Endothelial cell of umbilical vein (primary cell): Measurements from ENCODE around the gene NFATC2. TPM values are rescaled to one million over a fixed set of nuclear protein-coding genes. Genes with fewer than 3 reads are reported as not detected.

Experiments
- BruUV-seq: library from RNA; stranded (reverse); fragments of 400-500 nt; replicated peaks from 2 replicates; lab custom pipeline; 2021; lab: Mats Ljungman, UMichigan
- CTCF ChIA-PET: fragments of 300-600, 350-600 bp; sonication (Branson Sonifier 250); formaldehyde crosslinking; loops from one replicate; lab custom pipeline; 2021; ENCODE audit warnings: antibody characterized with exemption, inconsistent platforms; lab: Charles Lee
- POLR2A ChIA-PET: fragments of 300-600, 350-600 bp; sonication (Branson Sonifier 250); formaldehyde crosslinking; loops from one replicate; lab custom pipeline; 2021; ENCODE audit warnings: antibody characterized with exemption, inconsistent platforms; lab: Charles Lee
- DNase-seq: peaks from one replicate; pipeline ENCODE4 v3.0.0-alpha.2; 2011; ENCODE audit warnings: low read depth, low spot score
- FAIRE-seq: peaks from 2 replicates; lab custom pipeline; 2011; peaks lifted over from hg19 to GRCh38; lab: Jason Lieb, UNC
- H2AFZ ChIP-seq: 2 replicates; pipeline ENCODE4 v1.6.0; 2012; ENCODE audit warnings: low read depth, low read length, control low read depth, inconsistent platforms
- H3K27ac ChIP-seq: 2 replicates; pipeline ENCODE4 v1.5.1; 2011; ENCODE audit warnings: low read depth, mild to moderate bottlenecking, control low read depth, low read length, moderate library complexity; ENCODE audit not compliant: insufficient read depth
- H3K27me3 ChIP-seq, 2 experiments: 2 replicates each; pipeline versions ENCODE4 v1.6.0 to v1.6.1; 2011; ENCODE audit warnings: low read length in 2 of 2, mixed read lengths in 1 of 2; ENCODE audit not compliant: control insufficient read depth in 2 of 2, insufficient read depth in 2 of 2
- H3K36me3 ChIP-seq, 2 experiments: 2 replicates in 1 of 2; 3 replicates in 1 of 2; pipeline ENCODE4 v1.5.1; 2011; ENCODE audit warnings: low read length in 2 of 2, mild to moderate bottlenecking in 1 of 2, moderate library complexity in 1 of 2; ENCODE audit not compliant: control insufficient read depth in 2 of 2, insufficient read depth in 2 of 2; ENCODE audit errors: extremely low read depth in 1 of 2
- H3K4me1 ChIP-seq: 3 replicates; pipeline ENCODE4 v1.5.1; 2011; ENCODE audit warnings: mild to moderate bottlenecking, low read length; ENCODE audit not compliant: control insufficient read depth, insufficient read depth; ENCODE audit errors: extremely low read depth
- H3K4me2 ChIP-seq: 2 replicates; pipeline ENCODE4 v1.6.1; 2011; ENCODE audit warnings: low read length, control low read depth, mixed read lengths; ENCODE audit not compliant: insufficient read depth
- H3K4me3 ChIP-seq, 3 experiments: fragments of 200-600 bp in 1 of 3; sonication (generic), shearing (Covaris generic) in 1 of 3; replicated peaks in 1 of 3; 2 replicates each; pipeline ENCODE4 v1.5.1; 2011 to 2016; ENCODE audit warnings: control low read depth in 3 of 3, low read length in 3 of 3, mild to moderate bottlenecking in 2 of 3, inconsistent platforms in 1 of 3, low read depth in 1 of 3, moderate library complexity in 1 of 3; ENCODE audit not compliant: insufficient read depth in 1 of 3
- H3K79me2 ChIP-seq: 2 replicates; pipeline ENCODE4 v1.6.0; 2012; ENCODE audit warnings: low read length, inconsistent platforms; ENCODE audit not compliant: control insufficient read depth, insufficient read depth
- H3K9ac ChIP-seq: replicated peaks from 2 replicates; pipeline ENCODE3; 2011; ENCODE audit warnings: low read length, control low read depth; ENCODE audit not compliant: insufficient read depth; ENCODE audit errors: extremely low read depth
- H3K9me1 ChIP-seq: replicated peaks from 3 replicates; pipeline ENCODE4 v1.6.0; 2011; ENCODE audit warnings: mild to moderate bottlenecking, low read length; ENCODE audit not compliant: control insufficient read depth, insufficient read depth; ENCODE audit errors: extremely low read depth
- H3K9me3 ChIP-seq: replicated peaks from 2 replicates; pipeline ENCODE4 v1.5.1; 2012; ENCODE audit warnings: low read length, inconsistent platforms; ENCODE audit not compliant: control insufficient read depth, insufficient read depth
- H4K20me1 ChIP-seq: replicated peaks from 2 replicates; pipeline ENCODE3; 2011; ENCODE audit warnings: mild to moderate bottlenecking, low read length; ENCODE audit not compliant: control insufficient read depth, insufficient read depth; ENCODE audit errors: extremely low read depth
- CTCF ChIP-seq, 2 donors: IDR thresholded peaks; 1 replicate in 1 of 2; 2 replicates in 1 of 2; pipeline ENCODE4 v1.5.1; 2011; ENCODE audit warnings: low read length in 2 of 2, mild to moderate bottlenecking in 2 of 2, moderate library complexity in 2 of 2, control low read depth in 1 of 2, inconsistent platforms in 1 of 2, low read depth in 1 of 2; ENCODE audit not compliant: insufficient read depth in 1 of 2; ENCODE audit errors: extremely low read depth in 1 of 2
- EZH2 ChIP-seq: IDR thresholded peaks from 2 replicates; pipeline ENCODE4 v1.6.1; 2012; ENCODE audit warnings: borderline replicate concordance, low read depth, mild to moderate bottlenecking, moderate library complexity, low read length, inconsistent platforms; ENCODE audit not compliant: severe bottlenecking
- FOS ChIP-seq: IDR thresholded peaks from 2 replicates; pipeline ENCODE4 v1.6.1; 2011; ENCODE audit warnings: mild to moderate bottlenecking, low read length, moderate library complexity, borderline replicate concordance; ENCODE audit not compliant: insufficient read depth
- GATA2 ChIP-seq: IDR thresholded peaks from 2 replicates; pipeline ENCODE4 v1.7.0; 2011; ENCODE audit warnings: low read depth, mild to moderate bottlenecking, moderate library complexity, mixed read lengths, low read length; ENCODE audit not compliant: insufficient read length, insufficient read depth
- JUN ChIP-seq: IDR thresholded peaks from 2 replicates; pipeline ENCODE4 v1.6.1; 2011; ENCODE audit warnings: borderline replicate concordance, low read depth; ENCODE audit not compliant: insufficient read length, insufficient read depth
- MAX ChIP-seq: IDR thresholded peaks from 2 replicates; pipeline ENCODE4 v1.6.1; 2011; ENCODE audit not compliant: insufficient read depth, insufficient read length
- MYC ChIP-seq: IDR thresholded peaks from one replicate; pipeline ENCODE4 v1.6.1; 2011; ENCODE audit warnings: mild to moderate bottlenecking, low read depth, low read length
- POLR2A ChIP-seq: IDR thresholded peaks from 2 replicates; pipeline ENCODE4 v1.6.1; 2012; ENCODE audit warnings: low read depth, mild to moderate bottlenecking, control low read depth, low read length
- POLR2AphosphoS5 ChIP-seq: IDR thresholded peaks from 2 replicates; pipeline ENCODE4 v1.6.1; 2012; ENCODE audit warnings: low read depth, mild to moderate bottlenecking, control low read depth, low read length, moderate library complexity; ENCODE audit not compliant: insufficient read depth
- dilution Hi-C: fragments of 300-500 bp; cut with MboI; formaldehyde crosslinking; loops from one replicate; pipeline ENCODE4 v1.15.0; 2019; ENCODE audit warnings: low sequenced_read_pairs; ENCODE audit not compliant: extremely low pct_ligation_motif_present
- intact Hi-C: fragments of 100-400 bp; cut with micrococcal nuclease; formaldehyde crosslinking; loops from one replicate; pipeline ENCODE4 v1.10.0; 2022
- polyA plus RNA-seq, 4 experiments: library from polyadenylated mRNA; depleted of rRNA in 3 of 4; stranded (reverse) in 3 of 4; unstranded in 1 of 4; fragments of >200 nt; gene quantifications; 2 replicates each; pipeline versions ENCODE4 v1.2.1 to v1.2.3, GENCODE V29; 2011 to 2012; ENCODE audit warnings: missing spikeins in 1 of 4
- total RNA-seq: library from RNA; stranded (reverse); gene quantifications from 2 replicates; pipeline ENCODE4 v1.2.3, GENCODE V29; 2021

The NFATC2 gene
- total and polyA plus RNA-seq, 2 donors (not counting 3 experiments of a cell fraction or from before 2014, with no cell fraction given), result 3.1 to 13.0 TPM

GRCh38 chr20:51577432-51578144 is 35.1 kb upstream of the NFATC2 start:
- Histone ChIP-seq H3K9me3 (no peaks in the 10 kb centered on the region), H4K20me1 (no peaks in the 10 kb centered on the region), H3K9me1 (no peaks in the 10 kb centered on the region), H3K27me3 (peaks cover 0 to 5% of the 10 kb centered on the region in 2 experiments), H3K27ac (no peak overlapping the region), H2AFZ (no peak overlapping the region), H3K4me1 (no peaks in the 10 kb centered on the region), H3K9ac (no peak overlapping the region), H3K4me2 (no peak overlapping the region), H3K36me3 (no peaks in the 10 kb centered on the region), H3K79me2 (no peaks in the 10 kb centered on the region), H3K4me3 (no peak overlapping the region)
- no TSS peak for BruUV-seq
- ChIA-PET POLR2A (no interaction called here), CTCF (interaction anchor here (0.6 to 5.7 kb wide), 3 partner anchors 17 to 205 kb away, joined by 3 to 32 read pairs (median 4); no protein-coding TSS in a partner anchor)
- no peak for TF ChIP-seq CTCF (IDR thresholded peaks at IDR 0.05; ENCODE audit: extremely low read depth in 1 of 2, insufficient read depth in 1 of 2, low read depth in 1 of 2, low read length in 2 of 2)
- no peak for TF ChIP-seq EZH2
- TF ChIP-seq GATA2, result no peak
- no peak for TF ChIP-seq POLR2A
- no peak for TF ChIP-seq MAX
- no peak for TF ChIP-seq MYC
- no peak for TF ChIP-seq JUN
- TF ChIP-seq FOS, result no peak
- no peak for TF ChIP-seq POLR2AphosphoS5
- FAIRE-seq (no peak), DNase-seq (no peak)
- intact Hi-C loops (no loop called here), dilution Hi-C loops (loop anchor here (25.0 kb wide), 1 partner anchor 165 kb away; no protein-coding TSS in a partner anchor)
